Measurements from ENCODE around the gene SLFN13. TPM values are rescaled to one million over a fixed set of nuclear protein-coding genes. Genes with fewer than 3 reads are reported as not detected.
"Not testable (repeated sequence)": the region's sequence is repeated elsewhere in the genome, so short reads cannot be mapped to it uniquely, and the experiment has no call there.

Gene SLFN13
- total RNA-seq, 1 donor from 2014 or later, result 0.96 TPM

- no peaks in the 10 kb centered on the region for H3K27me3 Mint-ChIP-seq (ENCODE audit: unreplicated experiment)
- TF ChIP-seq CTCF (IDR thresholded peaks at IDR 0.05; ENCODE audit: partially characterized antibody, unreplicated experiment), result no peak
Measured at GRCh38 chr17:35406568-35406967, 42.0 kb downstream of the SLFN13 start.

GRCh38 chr17:35404360-35404759 lies 44.2 kb downstream of the SLFN13 start:
- Mint-ChIP-seq H3K4me1 (ENCODE audit: low read depth, unreplicated experiment) (no peaks in the 10 kb centered on the region), H3K9me3 (ENCODE audit: unreplicated experiment) (no peaks in the 10 kb centered on the region), H3K4me3 (ENCODE audit: unreplicated experiment) (no peak overlapping the region), H3K36me3 (ENCODE audit: unreplicated experiment) (no peaks in the 10 kb centered on the region), H3K27ac (ENCODE audit: unreplicated experiment) (no peak overlapping the region), H3K27me3 (ENCODE audit: unreplicated experiment) (no peaks in the 10 kb centered on the region)
- TF ChIP-seq CTCF (IDR thresholded peaks at IDR 0.05; ENCODE audit: partially characterized antibody, unreplicated experiment), result no peak
- DNase-seq, result no peak

More at GRCh38 chr17:35406568-35406967, 42.0 kb downstream of the SLFN13 start:
- no peaks in the 10 kb centered on the region for H3K9me3 Mint-ChIP-seq (ENCODE audit: unreplicated experiment)
- H3K27ac Mint-ChIP-seq (ENCODE audit: unreplicated experiment), result no peak overlapping the region
- DNase-seq, result no peak
- H3K4me1 Mint-ChIP-seq (ENCODE audit: low read depth, unreplicated experiment), result no peaks in the 10 kb centered on the region
- H3K4me3 Mint-ChIP-seq (ENCODE audit: unreplicated experiment), result no peak overlapping the region
- no peaks in the 10 kb centered on the region for H3K36me3 Mint-ChIP-seq (ENCODE audit: unreplicated experiment)

DNA sequence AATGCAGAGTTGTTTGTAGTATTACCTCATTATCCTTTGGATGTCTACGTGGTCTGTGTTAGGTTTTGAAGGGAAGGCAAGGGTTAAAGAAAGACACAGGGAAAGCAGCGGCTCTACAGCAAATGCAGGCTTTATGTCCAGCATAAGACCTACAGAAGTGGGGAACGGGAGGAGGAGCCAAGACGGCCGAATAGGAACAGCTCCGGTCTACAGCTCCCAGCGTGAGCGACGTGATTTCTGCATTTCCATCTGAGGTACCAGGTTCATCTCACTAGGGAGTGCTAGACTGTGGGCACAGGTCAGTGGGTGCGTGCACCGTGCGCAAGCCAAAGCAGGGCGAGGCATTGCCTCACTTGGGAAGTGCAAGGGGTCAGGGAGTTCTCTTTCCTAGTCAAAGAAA lies 54.8 kb downstream of the SLFN13 start:
- not testable (repeated sequence) for H3K9me3 Mint-ChIP-seq (ENCODE audit: unreplicated experiment); H3K4me1 Mint-ChIP-seq (ENCODE audit: low read depth, unreplicated experiment); DNase-seq; H3K4me3 Mint-ChIP-seq (ENCODE audit: unreplicated experiment); H3K27ac Mint-ChIP-seq (ENCODE audit: unreplicated experiment); H3K27me3 Mint-ChIP-seq (ENCODE audit: unreplicated experiment); H3K36me3 Mint-ChIP-seq (ENCODE audit: unreplicated experiment)

DNA sequence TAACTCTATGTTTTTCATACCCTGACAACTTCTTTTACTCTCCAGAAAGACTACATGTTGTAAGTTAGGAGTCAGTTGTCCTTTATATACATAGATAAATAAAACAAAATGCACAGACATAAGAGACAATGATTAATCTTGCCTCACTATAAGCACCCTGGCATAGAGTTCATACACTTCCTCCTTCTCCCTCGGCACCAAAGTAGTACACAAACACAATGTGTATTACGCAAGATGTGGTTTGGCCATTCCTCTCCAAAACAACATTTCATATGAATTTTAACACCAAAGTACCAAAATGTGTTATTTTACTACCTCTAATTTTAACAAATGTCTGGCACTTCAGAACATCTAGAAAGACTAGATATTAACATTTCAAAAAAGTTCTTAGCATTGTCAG lies 57.9 kb downstream of the SLFN13 start:
- TF ChIP-seq CTCF (IDR thresholded peaks at IDR 0.05; ENCODE audit: partially characterized antibody, unreplicated experiment), result no peak
- Mint-ChIP-seq H3K36me3 (ENCODE audit: unreplicated experiment) (peaks cover 4% of the 10 kb centered on the region), H3K4me3 (ENCODE audit: unreplicated experiment) (no peak overlapping the region), H3K27me3 (ENCODE audit: unreplicated experiment) (no peaks in the 10 kb centered on the region), H3K9me3 (ENCODE audit: unreplicated experiment) (peaks cover 2% of the 10 kb centered on the region), H3K27ac (ENCODE audit: unreplicated experiment) (no peak overlapping the region), H3K4me1 (ENCODE audit: low read depth, unreplicated experiment) (no peaks in the 10 kb centered on the region)
- DNase-seq, result no peak

DNA sequence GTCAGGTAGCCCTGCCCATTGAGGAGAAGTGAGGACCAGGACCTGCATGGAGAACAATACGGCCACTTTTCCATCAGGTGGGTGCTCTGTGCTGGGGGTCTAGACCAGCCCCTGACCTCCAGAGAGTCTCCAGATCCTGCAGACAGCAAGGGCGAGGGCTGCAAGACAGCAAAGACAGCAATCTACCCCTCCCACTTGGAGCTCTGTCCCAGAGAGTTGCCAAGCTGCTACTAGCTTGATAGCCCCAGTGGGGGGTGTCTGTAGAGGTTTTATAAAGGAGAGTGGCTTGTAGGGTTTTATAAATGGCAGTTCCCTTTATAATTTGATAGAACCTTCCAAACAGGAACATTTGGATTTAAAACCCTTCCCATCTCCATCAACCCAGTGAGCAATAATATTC lies 58.4 kb downstream of the SLFN13 start:
- Mint-ChIP-seq H3K27me3 (ENCODE audit: unreplicated experiment) (no peaks in the 10 kb centered on the region), H3K27ac (ENCODE audit: unreplicated experiment) (no peak overlapping the region), H3K4me1 (ENCODE audit: low read depth, unreplicated experiment) (no peaks in the 10 kb centered on the region), H3K36me3 (ENCODE audit: unreplicated experiment) (peaks cover 4% of the 10 kb centered on the region), H3K4me3 (ENCODE audit: unreplicated experiment) (no peak overlapping the region), H3K9me3 (ENCODE audit: unreplicated experiment) (peaks cover 2% of the 10 kb centered on the region)
- TF ChIP-seq CTCF (IDR thresholded peaks at IDR 0.05; ENCODE audit: partially characterized antibody, unreplicated experiment), result no peak
- DNase-seq, result no peak

DNA sequence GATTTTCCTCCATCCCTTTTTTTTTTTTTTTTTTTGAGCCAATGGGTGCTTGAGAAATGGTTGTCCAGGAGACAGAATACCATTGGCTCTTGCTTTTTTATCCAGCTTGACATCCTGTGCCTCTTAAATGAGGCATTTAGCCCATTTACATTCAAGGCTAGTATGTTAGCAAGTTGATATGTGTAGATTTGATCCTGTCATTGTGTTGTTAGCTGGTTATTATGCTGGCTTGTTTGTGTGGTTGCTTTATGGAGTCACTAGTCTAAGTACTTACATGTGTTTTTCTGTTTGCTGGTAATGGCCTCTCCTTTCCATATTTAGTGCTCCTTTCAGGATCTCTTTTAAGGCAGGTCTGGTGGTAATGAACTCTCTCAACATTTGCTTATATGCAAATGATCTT lies 61.1 kb downstream of the SLFN13 start:
- no peaks in the 10 kb centered on the region for H3K4me1 Mint-ChIP-seq (ENCODE audit: low read depth, unreplicated experiment)
- TF ChIP-seq CTCF (IDR thresholded peaks at IDR 0.05; ENCODE audit: partially characterized antibody, unreplicated experiment), result no peak
- no peak for DNase-seq
- H3K27me3 Mint-ChIP-seq (ENCODE audit: unreplicated experiment), result peaks cover 4% of the 10 kb centered on the region
- no peak overlapping the region for H3K4me3 Mint-ChIP-seq (ENCODE audit: unreplicated experiment)
- H3K36me3 Mint-ChIP-seq (ENCODE audit: unreplicated experiment), result no peaks in the 10 kb centered on the region
- H3K9me3 Mint-ChIP-seq (ENCODE audit: unreplicated experiment), result peaks cover 2% of the 10 kb centered on the region
- H3K27ac Mint-ChIP-seq (ENCODE audit: unreplicated experiment), result no peak overlapping the region
